HEK293 (cell line): ENCODE data around the gene DNAH8.

Experiments used
- FEZF1 ChIP-seq: fragments of 450-650 bp; formaldehyde crosslinking; IDR thresholded peaks from 2 replicates; pipeline ENCODE4 v1.5.1; 2016; ENCODE audit warnings: missing biosample characterization, missing genetic modification characterization
- GLI2 ChIP-seq: fragments of 450-650 bp; formaldehyde crosslinking; IDR thresholded peaks from 2 replicates; pipeline ENCODE4; 2017; ENCODE audit warnings: missing biosample characterization, missing genetic modification characterization, low read depth, borderline replicate concordance
- IKZF3 ChIP-seq: fragments of 450-650 bp; IDR thresholded peaks from 2 replicates; pipeline ENCODE4 v1.5.0; 2018; ENCODE audit warnings: missing biosample characterization, mild to moderate bottlenecking, missing genetic modification characterization, moderate library complexity
- KLF1 ChIP-seq: fragments of 450-650 bp; formaldehyde crosslinking; IDR thresholded peaks from 2 replicates; pipeline ENCODE4 v1.5.1; 2016; ENCODE audit warnings: missing biosample characterization, missing genetic modification characterization
- KLF10 ChIP-seq: fragments of 450-650 bp; IDR thresholded peaks from 2 replicates; pipeline ENCODE4 v1.5.1; 2018; ENCODE audit warnings: missing biosample characterization, mild to moderate bottlenecking, missing genetic modification characterization
- KLF16 ChIP-seq: fragments of 450-650 bp; formaldehyde crosslinking; IDR thresholded peaks from 2 replicates; pipeline ENCODE4 v1.5.1; 2017; ENCODE audit warnings: missing biosample characterization, missing genetic modification characterization
- KLF9 ChIP-seq: fragments of 450-650 bp; formaldehyde crosslinking; IDR thresholded peaks from 2 replicates; pipeline ENCODE4 v1.5.1; 2016; ENCODE audit warnings: missing biosample characterization, missing genetic modification characterization, low read depth
- MEIS1 ChIP-seq: sonication (generic); formaldehyde crosslinking; IDR thresholded peaks from 2 replicates; pipeline ENCODE4 v1.8.1; 2022; ENCODE audit warnings: missing genetic modification reagents, mild to moderate bottlenecking, borderline replicate concordance
- MYNN ChIP-seq: fragments of 450-650 bp; formaldehyde crosslinking; IDR thresholded peaks from 2 replicates; pipeline ENCODE4 v1.5.1; 2016; ENCODE audit warnings: missing biosample characterization, missing genetic modification characterization, borderline replicate concordance
- MZF1 ChIP-seq: fragments of 450-650 bp; formaldehyde crosslinking; IDR thresholded peaks from 2 replicates; pipeline ENCODE4 v1.5.1; 2017; ENCODE audit warnings: missing biosample characterization, missing genetic modification characterization, borderline replicate concordance
- PRDM1 ChIP-seq: fragments of 450-650 bp; formaldehyde crosslinking; IDR thresholded peaks from 2 replicates; pipeline ENCODE4; 2016; ENCODE audit warnings: missing biosample characterization, missing genetic modification characterization
- SCRT1 ChIP-seq: fragments of 450-650 bp; formaldehyde crosslinking; IDR thresholded peaks from 2 replicates; pipeline ENCODE4 v1.5.1; 2016; ENCODE audit warnings: missing biosample characterization, missing genetic modification characterization, borderline replicate concordance
- YY1 ChIP-seq: fragments of 450-650 bp; formaldehyde crosslinking; IDR thresholded peaks from 2 replicates; pipeline ENCODE4 v1.5.1; 2018; ENCODE audit warnings: missing biosample characterization, missing genetic modification characterization
- ZNF174 ChIP-seq: fragments of 450-650 bp; formaldehyde crosslinking; IDR thresholded peaks from 2 replicates; pipeline ENCODE4 v1.5.0; 2017; ENCODE audit warnings: missing biosample characterization, mild to moderate bottlenecking, missing genetic modification characterization
- ZNF175 ChIP-seq: fragments of 450-650 bp; formaldehyde crosslinking; IDR thresholded peaks from 2 replicates; pipeline ENCODE4 v1.5.1; 2016; ENCODE audit warnings: missing biosample characterization, missing genetic modification characterization
- ZNF2 ChIP-seq: fragments of 450-650 bp; formaldehyde crosslinking; IDR thresholded peaks from 2 replicates; pipeline ENCODE4 v1.5.1; 2016; ENCODE audit warnings: missing biosample characterization, missing genetic modification characterization
- ZNF211 ChIP-seq: fragments of 450-650 bp; formaldehyde crosslinking; IDR thresholded peaks from 2 replicates; pipeline ENCODE4 v1.5.1; 2016; ENCODE audit warnings: low read depth, missing biosample characterization, missing genetic modification characterization
- ZNF223 ChIP-seq: fragments of 450-650 bp; formaldehyde crosslinking; IDR thresholded peaks from 2 replicates; pipeline ENCODE4 v1.5.1; 2016; ENCODE audit warnings: missing biosample characterization, missing genetic modification characterization
- ZNF311 ChIP-seq: fragments of 450-650 bp; formaldehyde crosslinking; IDR thresholded peaks from 2 replicates; pipeline ENCODE4 v1.5.1; 2017; ENCODE audit warnings: missing biosample characterization, missing genetic modification characterization, borderline replicate concordance
- ZNF366 ChIP-seq: fragments of 450-650 bp; formaldehyde crosslinking; conservative IDR thresholded peaks from 2 replicates; pipeline ENCODE4 v1.5.1; 2016; ENCODE audit warnings: missing biosample characterization, missing genetic modification characterization
- ZNF394 ChIP-seq: fragments of 450-650 bp; formaldehyde crosslinking; IDR thresholded peaks from 2 replicates; pipeline ENCODE4 v1.5.1; 2016; ENCODE audit warnings: missing biosample characterization, missing genetic modification characterization, mild to moderate bottlenecking, moderate library complexity, borderline replicate concordance
- ZNF549 ChIP-seq: fragments of 450-650 bp; IDR thresholded peaks from 2 replicates; pipeline ENCODE4 v1.5.1; 2018; ENCODE audit warnings: missing biosample characterization, missing genetic modification characterization, mild to moderate bottlenecking, inconsistent platforms, moderate library complexity
- ZNF558 ChIP-seq: fragments of 450-650 bp; formaldehyde crosslinking; IDR thresholded peaks from 2 replicates; pipeline ENCODE4 v1.5.1; 2016; ENCODE audit warnings: missing biosample characterization, missing genetic modification characterization
- ZNF747 ChIP-seq: fragments of 450-650 bp; formaldehyde crosslinking; IDR thresholded peaks from 2 replicates; pipeline ENCODE4 v1.5.1; 2016; ENCODE audit warnings: missing biosample characterization, missing genetic modification characterization
- ZNF76 ChIP-seq: fragments of 450-650 bp; formaldehyde crosslinking; IDR thresholded peaks from 2 replicates; pipeline ENCODE4; 2016; ENCODE audit warnings: low read depth, missing biosample characterization, missing genetic modification characterization, borderline replicate concordance
- ZNF777 ChIP-seq: fragments of 450-650 bp; formaldehyde crosslinking; IDR thresholded peaks from 2 replicates; pipeline ENCODE4 v1.5.1; 2017; ENCODE audit warnings: missing biosample characterization, missing genetic modification characterization, borderline replicate concordance
- ZNF785 ChIP-seq: fragments of 450-650 bp; formaldehyde crosslinking; IDR thresholded peaks from 2 replicates; pipeline ENCODE4 v1.5.1; 2016; ENCODE audit warnings: missing biosample characterization, missing genetic modification characterization
- ZNF791 ChIP-seq: fragments of 450-650 bp; formaldehyde crosslinking; IDR thresholded peaks from 2 replicates; pipeline ENCODE4 v1.5.1; 2016; ENCODE audit warnings: missing biosample characterization, missing genetic modification characterization
- ZSCAN16 ChIP-seq: fragments of 450-650 bp; formaldehyde crosslinking; IDR thresholded peaks from 2 replicates; pipeline ENCODE4 v1.5.1; 2016; ENCODE audit warnings: missing biosample characterization, missing genetic modification characterization
- TF ChIP-seq, protein P1 (sequence below): fragments of 450-650 bp; formaldehyde crosslinking; optimal IDR thresholded peaks from 2 replicates; pipeline ENCODE3; 2016; ENCODE audit warnings: missing biosample characterization, mild to moderate bottlenecking, missing genetic modification characterization
- TF ChIP-seq, protein P2 (sequence below): sonication (generic); formaldehyde crosslinking; IDR thresholded peaks from 2 replicates; pipeline ENCODE4 v1.8.1; 2022; ENCODE audit warnings: mild to moderate bottlenecking, moderate library complexity, missing genetic modification reagents
- TF ChIP-seq, protein P3 (sequence below): fragments of 450-650 bp; formaldehyde crosslinking; IDR thresholded peaks from 2 replicates; pipeline ENCODE4 v1.5.1; 2016; ENCODE audit warnings: missing biosample characterization, missing genetic modification characterization
- TF ChIP-seq, protein P4 (sequence below): IDR thresholded peaks from 2 replicates; pipeline ENCODE4 v1.6.1; 2011; ENCODE audit warnings: mild to moderate bottlenecking, low read depth, low read length, borderline replicate concordance
- TF ChIP-seq, protein P5 (sequence below): fragments of 450-650 bp; IDR thresholded peaks from 2 replicates; pipeline ENCODE4 v1.5.1; 2018; ENCODE audit warnings: missing biosample characterization, missing genetic modification characterization
- TF ChIP-seq, protein P6 (sequence below): fragments of 450-650 bp; formaldehyde crosslinking; IDR thresholded peaks from 2 replicates; pipeline ENCODE4 v1.5.1; 2016; ENCODE audit warnings: missing biosample characterization, missing genetic modification characterization

The DNAH8 gene

DNA sequence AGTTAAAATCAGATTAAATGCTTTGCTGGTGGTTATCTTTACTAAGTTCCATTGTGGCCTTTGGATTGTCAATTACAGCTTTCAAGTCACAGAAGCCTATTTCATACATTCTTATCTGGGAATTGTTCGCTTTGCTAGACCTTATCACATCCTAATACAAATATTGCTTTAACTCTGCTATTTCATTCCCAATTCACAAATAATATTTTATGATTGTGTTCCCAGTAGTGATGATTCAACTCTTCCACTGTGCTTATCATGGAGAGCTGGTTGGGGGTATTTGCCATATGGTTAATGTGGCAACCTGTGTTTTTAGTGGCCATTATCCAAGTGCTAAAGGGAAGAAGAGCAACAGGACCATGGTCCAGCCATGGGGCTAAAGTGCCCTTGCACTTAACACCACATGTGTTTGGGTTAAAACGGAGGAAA lies 260.5 kb downstream of the DNAH8 start (continued):
- TF ChIP-seq, protein P1, sequence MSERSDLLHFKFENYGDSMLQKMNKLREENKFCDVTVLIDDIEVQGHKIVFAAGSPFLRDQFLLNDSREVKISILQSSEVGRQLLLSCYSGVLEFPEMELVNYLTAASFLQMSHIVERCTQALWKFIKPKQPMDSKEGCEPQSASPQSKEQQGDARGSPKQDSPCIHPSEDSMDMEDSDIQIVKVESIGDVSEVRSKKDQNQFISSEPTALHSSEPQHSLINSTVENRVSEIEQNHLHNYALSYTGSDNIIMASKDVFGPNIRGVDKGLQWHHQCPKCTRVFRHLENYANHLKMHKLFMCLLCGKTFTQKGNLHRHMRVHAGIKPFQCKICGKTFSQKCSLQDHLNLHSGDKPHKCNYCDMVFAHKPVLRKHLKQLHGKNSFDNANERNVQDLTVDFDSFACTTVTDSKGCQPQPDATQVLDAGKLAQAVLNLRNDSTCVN (tag by site-specific recombination), result no peak
- TF ChIP-seq KLF16 (tag by site-specific recombination) (peak; percentile 28; the same call in 1 of the 2 replicates), KLF1 (tag by site-specific recombination) (no peak), KLF10 (tag by site-specific recombination) (peak; percentile 25; the same call in 1 of the 2 replicates), IKZF3 (tag by site-specific recombination) (no peak; the same call in 1 of the 2 replicates), ZNF785 (tag by site-specific recombination) (no peak), ZNF174 (tag by site-specific recombination) (no peak), ZNF76 (tag by site-specific recombination) (no peak), ZNF223 (tag by site-specific recombination) (no peak), FEZF1 (tag by site-specific recombination) (peak; percentile 99), MZF1 (tag by site-specific recombination) (no peak), ZNF549 (tag by site-specific recombination) (no peak), ZNF777 (tag by site-specific recombination) (no peak), ZNF791 (no peak), ZNF175 (tag by site-specific recombination) (no peak), ZNF211 (tag by site-specific recombination) (no peak), ZNF558 (tag by site-specific recombination) (no peak), ZNF366 (tag by site-specific recombination) (no peak), SCRT1 (peak; percentile 78; the same call in 1 of the 2 replicates), PRDM1 (tag by site-specific recombination) (no peak), GLI2 (peak; percentile 80; the same call in 1 of the 2 replicates), ZSCAN16 (tag by site-specific recombination) (no peak), ZNF311 (no peak), KLF9 (no peak), YY1 (tag by site-specific recombination) (no peak), ZNF394 (tag by site-specific recombination) (no peak), ZNF747 (tag by site-specific recombination) (no peak), MEIS1 (no peak), MYNN (tag by site-specific recombination) (no peak), ZNF2 (tag by site-specific recombination) (no peak)
- TF ChIP-seq, protein P2, sequence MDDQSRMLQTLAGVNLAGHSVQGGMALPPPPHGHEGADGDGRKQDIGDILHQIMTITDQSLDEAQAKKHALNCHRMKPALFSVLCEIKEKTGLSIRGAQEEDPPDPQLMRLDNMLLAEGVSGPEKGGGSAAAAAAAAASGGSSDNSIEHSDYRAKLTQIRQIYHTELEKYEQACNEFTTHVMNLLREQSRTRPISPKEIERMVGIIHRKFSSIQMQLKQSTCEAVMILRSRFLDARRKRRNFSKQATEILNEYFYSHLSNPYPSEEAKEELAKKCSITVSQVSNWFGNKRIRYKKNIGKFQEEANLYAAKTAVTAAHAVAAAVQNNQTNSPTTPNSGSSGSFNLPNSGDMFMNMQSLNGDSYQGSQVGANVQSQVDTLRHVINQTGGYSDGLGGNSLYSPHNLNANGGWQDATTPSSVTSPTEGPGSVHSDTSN (CRISPR knock-in tag), result no peak
- TF ChIP-seq, protein P3, sequence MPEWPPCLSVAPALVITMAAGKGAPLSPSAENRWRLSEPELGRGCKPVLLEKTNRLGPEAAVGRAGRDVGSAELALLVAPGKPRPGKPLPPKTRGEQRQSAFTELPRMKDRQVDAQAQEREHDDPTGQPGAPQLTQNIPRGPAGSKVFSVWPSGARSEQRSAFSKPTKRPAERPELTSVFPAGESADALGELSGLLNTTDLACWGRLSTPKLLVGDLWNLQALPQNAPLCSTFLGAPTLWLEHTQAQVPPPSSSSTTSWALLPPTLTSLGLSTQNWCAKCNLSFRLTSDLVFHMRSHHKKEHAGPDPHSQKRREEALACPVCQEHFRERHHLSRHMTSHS (tag by site-specific recombination), result no peak
- TF ChIP-seq, protein P4, sequence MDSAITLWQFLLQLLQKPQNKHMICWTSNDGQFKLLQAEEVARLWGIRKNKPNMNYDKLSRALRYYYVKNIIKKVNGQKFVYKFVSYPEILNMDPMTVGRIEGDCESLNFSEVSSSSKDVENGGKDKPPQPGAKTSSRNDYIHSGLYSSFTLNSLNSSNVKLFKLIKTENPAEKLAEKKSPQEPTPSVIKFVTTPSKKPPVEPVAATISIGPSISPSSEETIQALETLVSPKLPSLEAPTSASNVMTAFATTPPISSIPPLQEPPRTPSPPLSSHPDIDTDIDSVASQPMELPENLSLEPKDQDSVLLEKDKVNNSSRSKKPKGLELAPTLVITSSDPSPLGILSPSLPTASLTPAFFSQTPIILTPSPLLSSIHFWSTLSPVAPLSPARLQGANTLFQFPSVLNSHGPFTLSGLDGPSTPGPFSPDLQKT, result no peak
- TF ChIP-seq, protein P5, sequence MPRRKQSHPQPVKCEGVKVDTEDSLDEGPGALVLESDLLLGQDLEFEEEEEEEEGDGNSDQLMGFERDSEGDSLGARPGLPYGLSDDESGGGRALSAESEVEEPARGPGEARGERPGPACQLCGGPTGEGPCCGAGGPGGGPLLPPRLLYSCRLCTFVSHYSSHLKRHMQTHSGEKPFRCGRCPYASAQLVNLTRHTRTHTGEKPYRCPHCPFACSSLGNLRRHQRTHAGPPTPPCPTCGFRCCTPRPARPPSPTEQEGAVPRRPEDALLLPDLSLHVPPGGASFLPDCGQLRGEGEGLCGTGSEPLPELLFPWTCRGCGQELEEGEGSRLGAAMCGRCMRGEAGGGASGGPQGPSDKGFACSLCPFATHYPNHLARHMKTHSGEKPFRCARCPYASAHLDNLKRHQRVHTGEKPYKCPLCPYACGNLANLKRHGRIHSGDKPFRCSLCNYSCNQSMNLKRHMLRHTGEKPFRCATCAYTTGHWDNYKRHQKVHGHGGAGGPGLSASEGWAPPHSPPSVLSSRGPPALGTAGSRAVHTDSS (tag by site-specific recombination), result peak; percentile 40
- TF ChIP-seq, protein P6, sequence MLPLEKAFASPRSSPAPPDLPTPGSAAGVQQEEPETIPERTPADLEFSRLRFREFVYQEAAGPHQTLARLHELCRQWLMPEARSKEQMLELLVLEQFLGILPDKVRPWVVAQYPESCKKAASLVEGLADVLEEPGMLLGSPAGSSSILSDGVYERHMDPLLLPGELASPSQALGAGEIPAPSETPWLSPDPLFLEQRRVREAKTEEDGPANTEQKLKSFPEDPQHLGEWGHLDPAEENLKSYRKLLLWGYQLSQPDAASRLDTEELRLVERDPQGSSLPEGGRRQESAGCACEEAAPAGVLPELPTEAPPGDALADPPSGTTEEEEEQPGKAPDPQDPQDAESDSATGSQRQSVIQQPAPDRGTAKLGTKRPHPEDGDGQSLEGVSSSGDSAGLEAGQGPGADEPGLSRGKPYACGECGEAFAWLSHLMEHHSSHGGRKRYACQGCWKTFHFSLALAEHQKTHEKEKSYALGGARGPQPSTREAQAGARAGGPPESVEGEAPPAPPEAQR, result no peak
